HG03280 (cell line): ENCODE measurements around the gene KRTAP12-3.
"Not testable (repeated sequence)": the region's sequence is repeated elsewhere in the genome, so short reads cannot be mapped to it uniquely, and the experiment has no call there.

Experiments used
- ATAC-seq: cut with Tn5 transposase; IDR thresholded peaks from one replicate; pipeline ENCODE4 v1.9.1; 2021; ENCODE audit warnings: mild to moderate bottlenecking, moderate library complexity; ENCODE audit not compliant: unreplicated experiment

The KRTAP12-3 gene

GRCh38 chr21:44650265-44650972 is 7.3 kb upstream of the KRTAP12-3 start:
- ATAC-seq = no peak

GRCh38 chr21:44650973-44651675 is 6.6 kb upstream of the KRTAP12-3 start:
- no peak for ATAC-seq

GRCh38 chr21:44653123-44653522 is 4.6 kb upstream of the KRTAP12-3 start:
- ATAC-seq = no peak

- ATAC-seq = no peak
Observed at GRCh38 chr21:44653656-44654575, 3.8 kb upstream of the KRTAP12-3 start.

- no peak for ATAC-seq
Observed at GRCh38 chr21:44654576-44655175, 3.1 kb upstream of the KRTAP12-3 start, which contains the start of gene KRTAP12-4. Gene KRTAP12-4 (minus strand): TSS chr21:44654659. CDS start chr21:44654614, 45 bp downstream.

GRCh38 chr21:44656868-44657267 is 864 bp upstream of the KRTAP12-3 start:
- ATAC-seq = no peak

- no peak for ATAC-seq
Observed at GRCh38 chr21:44658541-44658910, 794 bp downstream of the KRTAP12-3 start.

GRCh38 chr21:44658913-44659595 is 1.3 kb downstream of the KRTAP12-3 start:
- ATAC-seq = no peak

- ATAC-seq = not testable (repeated sequence)
Observed at GRCh38 chr21:44661567-44661966, 3.8 kb downstream of the KRTAP12-3 start.

- ATAC-seq = no peak
Observed at GRCh38 chr21:44664691-44665090, 7.0 kb downstream of the KRTAP12-3 start.

GRCh38 chr21:44666401-44667320 is 8.9 kb downstream of the KRTAP12-3 start, which contains the start of gene KRTAP12-2:
Gene KRTAP12-2 (minus strand): TSS chr21:44666927. CDS start chr21:44666886, 41 bp downstream.
- no peak for ATAC-seq

GRCh38 chr21:44667612-44668011 is 9.9 kb downstream of the KRTAP12-3 start:
- no peak for ATAC-seq

- ATAC-seq = no peak
Observed at GRCh38 chr21:44670642-44671432, 13.1 kb downstream of the KRTAP12-3 start.

- ATAC-seq = no peak
Observed at GRCh38 chr21:44671911-44672310, 14.2 kb downstream of the KRTAP12-3 start.

- ATAC-seq = no peak
Observed at GRCh38 chr21:44677881-44678280, 20.1 kb downstream of the KRTAP12-3 start.

- ATAC-seq = no peak
Observed at GRCh38 chr21:44681152-44681551, 23.4 kb downstream of the KRTAP12-3 start.

GRCh38 chr21:44681861-44682579 is 24.3 kb downstream of the KRTAP12-3 start, which contains the start of gene KRTAP12-1:
Gene KRTAP12-1 (minus strand): TSS chr21:44682163. CDS start chr21:44682123, 40 bp downstream.
- no peak for ATAC-seq
